Transverse colon (tissue), 4 donors: ENCODE measurements around the gene ZNHIT1. TPM values are rescaled to one million over a fixed set of nuclear protein-coding genes. Genes with fewer than 3 reads are reported as not detected.

Experiments used
- DNase-seq: peaks from one replicate; pipeline ENCODE4 v3.0.0-alpha.2; 2019
- H3K27ac ChIP-seq, 4 donors: fragments of 200-600 bp; sonication (generic); 2 replicates each; pipeline ENCODE4 v1.5.1; 2016 to 2018; ENCODE audit warnings: inconsistent platforms in 4 of 4
- H3K27me3 ChIP-seq: fragments of 200-600 bp; sonication (generic); 2 replicates; pipeline ENCODE4 v1.5.1; 2017; ENCODE audit warnings: inconsistent platforms
- H3K36me3 ChIP-seq, 4 donors: fragments of 200-600 bp; sonication (generic); 2 replicates each; pipeline ENCODE4 v1.5.1; 2017 to 2019; ENCODE audit warnings: inconsistent platforms in 4 of 4
- H3K4me1 ChIP-seq, 4 donors: fragments of 200-600 bp; sonication (generic); 2 replicates each; pipeline ENCODE4 v1.5.1; 2017 to 2020; ENCODE audit warnings: inconsistent platforms in 4 of 4
- H3K4me3 ChIP-seq, 4 donors: fragments of 200-600 bp; sonication (generic); 1 replicate in 1 of 4; 2 replicates in 3 of 4; pipeline versions ENCODE4 v1.5.1 to v1.6.1; 2017 to 2019; ENCODE audit warnings: inconsistent platforms in 4 of 4
- H3K9me3 ChIP-seq, 2 donors: fragments of 200-600 bp; sonication (generic); 2 replicates each; pipeline ENCODE4 v1.5.1; 2017 to 2019; ENCODE audit warnings: inconsistent platforms in 2 of 2
- CTCF ChIP-seq, 5 experiments: fragments of 200-600 bp in 3 of 5; fragments of 450-650 bp in 2 of 5; sonication (generic) in 3 of 5; IDR thresholded peaks; 1 replicate in 2 of 5; 2 replicates in 3 of 5; pipeline ENCODE4 v1.5.1; 2016 to 2017; ENCODE audit warnings: antibody characterized with exemption in 5 of 5, inconsistent platforms in 3 of 5, mild to moderate bottlenecking in 2 of 5, moderate library complexity in 1 of 5
- EP300 ChIP-seq: sonication (generic); formaldehyde crosslinking; IDR thresholded peaks from one replicate; pipeline ENCODE4 v1.6.1; 2017; ENCODE audit warnings: antibody characterized with exemption, low read depth
- POLR2A ChIP-seq: fragments of 450-650 bp; IDR thresholded peaks from one replicate; pipeline ENCODE4 v1.6.1; 2016; ENCODE audit warnings: antibody characterized with exemption, mild to moderate bottlenecking, moderate library complexity
- POLR2AphosphoS5 ChIP-seq, 3 donors: sonication (generic); formaldehyde crosslinking; IDR thresholded peaks; one replicate each; pipeline ENCODE4 v1.6.1; 2016; ENCODE audit warnings: antibody characterized with exemption in 3 of 3
- WGBS, 2 donors: methylation state at CpG; one replicate each; pipeline ENCODE4 v1.1.5; 2018; ENCODE audit warnings: low coverage in 1 of 2; 5-methylcytosine and 5-hydroxymethylcytosine counted together
- in situ Hi-C, 4 donors: fragments of 200-750 bp; cut with MboI; loops; one replicate each; pipeline versions ENCODE4 v1.15.0 to v1.15.1; 2017; ENCODE audit warnings: low sequenced_read_pairs in 3 of 4, low pct_ligation_motif_present in 1 of 4, low pct_unique_long_range_greater_than_20kb in 1 of 4
- intact Hi-C: fragments of 100-400 bp; cut with DNase I; formaldehyde crosslinking; loops from one replicate; pipeline ENCODE4 v1.15.1; 2023; ENCODE audit warnings: low total_unique reads
- total RNA-seq, 4 donors: library from RNA; depleted of rRNA; stranded (reverse); fragments of >200 nt; gene quantifications; one replicate each; pipeline ENCODE4 v1.1.0, GENCODE V29; 2016

The ZNHIT1 gene
- total RNA-seq, 4 donors from 2014 or later: 50.5 to 106 (median 78.2) TPM

GRCh38 chr7:101235522-101235921 is 17.6 kb downstream of the ZNHIT1 start:
- peak; percentile 82 for DNase-seq
- peaks cover 4 to 54% (median 37%) of the 10 kb centered on the region in 4 donors for H3K4me1 ChIP-seq
- peaks cover 0 to 7% (median 0%) of the 10 kb centered on the region in 4 donors for H3K36me3 ChIP-seq
- H3K4me3 ChIP-seq: peak overlapping the region in 3 of 4 donors; percentile 15 to 38 (median 34)
- peak; percentile 52 for TF ChIP-seq POLR2A
- TF ChIP-seq CTCF (IDR thresholded peaks at IDR 0.05): no peak
- peak in 2 of 3 donors; percentile 34 to 65 for TF ChIP-seq POLR2AphosphoS5 (IDR thresholded peaks at IDR 0.05)
- TF ChIP-seq EP300: no peak
- H3K27me3 ChIP-seq: no peaks in the 10 kb centered on the region
- 48% methylated on average over 9 of the region's 9 CpGs; no CpG with 5 or more reads in 1 of the 2 donors for WGBS, 2 donors
- in situ Hi-C loops: no loop called here
- intact Hi-C loops: loop anchor here (5.0 kb wide), 1 partner anchor 698 kb away; the partner anchor contains the start of gene AGFG2
- H3K9me3 ChIP-seq: no peaks in the 10 kb centered on the region
- H3K27ac ChIP-seq: peak overlapping the region; percentile 76 to 85 (median 82)

- peak overlapping the region in 3 of 4 donors; percentile 15 to 38 (median 34) for H3K4me3 ChIP-seq
- peaks cover 4 to 52% (median 36%) of the 10 kb centered on the region in 4 donors for H3K4me1 ChIP-seq
- 65% methylated on average over 21 of the region's 21 CpGs; no CpG with 5 or more reads in 1 of the 2 donors for WGBS, 2 donors
- intact Hi-C loops (loop anchor here (5.0 kb wide), 1 partner anchor 699 kb away; the partner anchor contains the start of gene AGFG2), in situ Hi-C loops (no loop called here)
- H3K36me3 ChIP-seq: peaks cover 0 to 7% (median 0%) of the 10 kb centered on the region in 4 donors
- H3K27me3 ChIP-seq: no peaks in the 10 kb centered on the region
- peak overlapping the region; percentile 76 to 85 (median 82) for H3K27ac ChIP-seq
- DNase-seq: no peak
- no peak for TF ChIP-seq CTCF (IDR thresholded peaks at IDR 0.05)
- no peak for TF ChIP-seq POLR2AphosphoS5 (IDR thresholded peaks at IDR 0.05)
- no peak for TF ChIP-seq POLR2A
- no peak for TF ChIP-seq EP300
- no peaks in the 10 kb centered on the region for H3K9me3 ChIP-seq
Observed at GRCh38 chr7:101236292-101236835, 18.4 kb downstream of the ZNHIT1 start.

GRCh38 chr7:101237206-101238067 is 19.5 kb downstream of the ZNHIT1 start, which contains the start of gene CLDN15:
Gene CLDN15, minus strand, starts transcription at chr7:101237802. Its CDS starts 221 bp downstream, at chr7:101237581.
- no peaks in the 10 kb centered on the region for H3K27me3 ChIP-seq
- DNase-seq: peak; percentile 85
- peaks cover 4 to 41% (median 28%) of the 10 kb centered on the region in 4 donors for H3K4me1 ChIP-seq
- 0 to 38% methylated on average over 1 to 27 of the region's 31 CpGs for WGBS, 2 donors
- peak within 1 kb of the TSS in 3 of 4 donors; percentile 15 to 38 (median 34) for H3K4me3 ChIP-seq
- no peaks in the 10 kb centered on the region for H3K9me3 ChIP-seq
- no peak for TF ChIP-seq EP300
- TF ChIP-seq POLR2A: peak; percentile 81
- peak; percentile 77 to 80 (median 79) for TF ChIP-seq POLR2AphosphoS5 (IDR thresholded peaks at IDR 0.05)
- peaks cover 0 to 7% (median 0%) of the 10 kb centered on the region in 4 donors for H3K36me3 ChIP-seq
- peak within 1 kb of the TSS; percentile 76 to 85 (median 82) for H3K27ac ChIP-seq
- intact Hi-C loops (loop anchor here (5.0 kb wide), 1 partner anchor 700 kb away; the partner anchor contains the start of gene AGFG2), in situ Hi-C loops (no loop called here)

- peak overlapping the region; percentile 76 to 85 (median 82) for H3K27ac ChIP-seq
- no peaks in the 10 kb centered on the region for H3K9me3 ChIP-seq
- intact Hi-C loops (loop anchor here (5.0 kb wide), 1 partner anchor 701 kb away; the partner anchor contains the start of gene AGFG2), in situ Hi-C loops (no loop called here)
- H3K27me3 ChIP-seq: no peaks in the 10 kb centered on the region
- no peak for DNase-seq
- WGBS, 2 donors: 77% methylated on average over 7 to 24 of the region's 28 CpGs
- no peak for TF ChIP-seq POLR2AphosphoS5 (IDR thresholded peaks at IDR 0.05)
- no peak for TF ChIP-seq CTCF (IDR thresholded peaks at IDR 0.05)
- TF ChIP-seq EP300: no peak
- no peak for TF ChIP-seq POLR2A
- peaks cover 0 to 7% (median 0%) of the 10 kb centered on the region in 4 donors for H3K36me3 ChIP-seq
- H3K4me1 ChIP-seq: peaks cover 13 to 41% (median 29%) of the 10 kb centered on the region in 4 donors
- H3K4me3 ChIP-seq: no peak overlapping the region
Observed at GRCh38 chr7:101238226-101239182, 20.5 kb downstream of the ZNHIT1 start.
